ENCODE results near the gene RPLP2.
A peak's percentile ranks its signal among the peaks of the same experiment; 100 is the strongest.

Gene RPLP2

GRCh38 chr11:803770-804598 is 5.8 kb upstream of the RPLP2 start:
- no peak for DNase-seq (ENCODE audit: low read depth in 2 of 2)

DNA sequence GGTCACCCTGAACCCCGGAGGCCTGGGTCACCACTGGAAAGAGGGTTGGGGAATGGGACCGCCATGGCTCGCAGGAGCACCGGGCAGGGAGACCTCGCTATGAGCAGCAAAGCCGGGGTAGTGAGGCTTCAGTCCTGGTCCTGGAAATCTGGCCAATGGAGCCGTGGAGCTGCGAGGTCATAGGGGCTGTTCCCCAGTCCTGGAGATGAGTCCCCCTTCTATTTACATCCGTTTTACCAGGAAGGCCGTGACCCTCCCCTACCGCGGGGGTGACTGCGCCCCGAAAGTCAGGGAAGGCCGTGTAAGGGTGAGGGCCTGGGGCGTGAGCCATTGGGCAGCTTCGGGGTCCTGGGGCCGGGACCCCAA is 5.2 kb upstream of the RPLP2 start:
- DNase-seq (ENCODE audit: low read depth in 2 of 2) = no peak

GRCh38 chr11:808427-809286 is 1.1 kb upstream of the RPLP2 start:
- DNase-seq (ENCODE audit: low read depth in 2 of 2) = no peak

DNA sequence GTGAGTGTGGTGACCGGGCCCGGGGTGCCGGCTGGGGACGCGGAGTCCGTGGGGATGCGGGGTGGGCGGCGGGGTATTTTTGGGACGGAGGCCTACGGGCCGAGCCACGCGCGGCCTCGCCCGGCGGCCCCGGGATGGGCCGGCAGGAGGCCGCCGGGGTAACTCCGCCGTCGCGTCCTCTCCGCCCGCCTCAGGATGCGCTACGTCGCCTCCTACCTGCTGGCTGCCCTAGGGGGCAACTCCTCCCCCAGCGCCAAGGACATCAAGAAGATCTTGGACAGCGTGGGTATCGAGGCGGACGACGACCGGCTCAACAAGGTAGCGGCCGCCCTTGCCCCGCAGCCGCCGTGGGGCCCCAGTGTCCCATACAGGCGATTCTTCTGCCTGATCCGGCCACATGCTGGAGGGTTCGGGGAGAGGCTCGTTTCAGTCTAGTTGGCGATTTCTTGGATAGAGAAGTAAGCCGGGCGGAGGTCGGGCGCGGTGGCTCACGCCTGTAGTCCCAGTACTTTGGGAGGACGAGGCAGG is 337 bp downstream of the RPLP2 start:
- no peak for DNase-seq (ENCODE audit: low read depth in 2 of 2)

GRCh38 chr11:811446-812245 is 1.9 kb downstream of the RPLP2 start:
- DNase-seq (ENCODE audit: low read depth in 2 of 2) = no peak

- DNase-seq (ENCODE audit: low read depth in 2 of 2) = no peak
Observed at GRCh38 chr11:812390-812789, 2.6 kb downstream of the RPLP2 start.

DNA sequence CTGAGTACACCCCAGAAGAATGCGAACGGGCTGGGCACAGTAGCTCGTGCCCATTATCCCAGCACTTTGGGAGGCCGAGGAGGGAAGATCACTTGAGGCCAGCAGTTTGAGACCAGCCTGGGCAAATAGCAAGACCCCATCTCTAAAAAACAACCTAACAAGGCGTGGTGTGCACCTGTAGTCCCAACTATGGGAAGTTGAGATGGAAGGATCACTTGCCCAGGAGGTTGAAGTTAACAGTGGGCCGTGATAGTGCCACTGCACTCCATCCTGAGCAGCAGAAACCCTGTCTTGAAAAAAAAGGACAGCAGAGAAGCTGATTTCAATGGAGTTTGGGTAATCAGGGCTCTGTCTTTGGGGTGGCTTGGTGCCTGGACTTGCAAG is 3.3 kb downstream of the RPLP2 start:
- DNase-seq (ENCODE audit: low read depth in 2 of 2) = no peak

- no peak for DNase-seq (ENCODE audit: low read depth in 2 of 2)
Observed at GRCh38 chr11:813456-814096, 3.8 kb downstream of the RPLP2 start.

- no peak for DNase-seq (ENCODE audit: low read depth in 2 of 2)
Observed at GRCh38 chr11:815675-816432, 6.1 kb downstream of the RPLP2 start.

DNA sequence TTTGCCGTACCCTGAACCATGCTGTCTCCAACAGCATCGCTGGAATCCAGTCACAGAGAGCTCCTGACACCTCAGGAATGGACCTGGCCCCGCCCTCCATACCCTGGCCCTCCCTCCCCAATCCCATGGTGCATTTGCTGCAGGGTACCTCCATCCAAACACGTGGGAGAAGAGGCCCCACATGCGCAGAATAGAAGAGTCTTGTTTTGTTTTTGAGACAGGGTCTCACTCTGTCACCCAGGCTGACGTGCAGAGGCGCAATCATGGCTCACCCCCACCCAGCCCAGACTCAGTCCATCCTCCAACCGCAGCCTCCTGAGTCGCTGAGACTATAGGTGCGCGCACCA is 6.6 kb downstream of the RPLP2 start:
- no peak for DNase-seq (ENCODE audit: low read depth in 2 of 2)

DNA sequence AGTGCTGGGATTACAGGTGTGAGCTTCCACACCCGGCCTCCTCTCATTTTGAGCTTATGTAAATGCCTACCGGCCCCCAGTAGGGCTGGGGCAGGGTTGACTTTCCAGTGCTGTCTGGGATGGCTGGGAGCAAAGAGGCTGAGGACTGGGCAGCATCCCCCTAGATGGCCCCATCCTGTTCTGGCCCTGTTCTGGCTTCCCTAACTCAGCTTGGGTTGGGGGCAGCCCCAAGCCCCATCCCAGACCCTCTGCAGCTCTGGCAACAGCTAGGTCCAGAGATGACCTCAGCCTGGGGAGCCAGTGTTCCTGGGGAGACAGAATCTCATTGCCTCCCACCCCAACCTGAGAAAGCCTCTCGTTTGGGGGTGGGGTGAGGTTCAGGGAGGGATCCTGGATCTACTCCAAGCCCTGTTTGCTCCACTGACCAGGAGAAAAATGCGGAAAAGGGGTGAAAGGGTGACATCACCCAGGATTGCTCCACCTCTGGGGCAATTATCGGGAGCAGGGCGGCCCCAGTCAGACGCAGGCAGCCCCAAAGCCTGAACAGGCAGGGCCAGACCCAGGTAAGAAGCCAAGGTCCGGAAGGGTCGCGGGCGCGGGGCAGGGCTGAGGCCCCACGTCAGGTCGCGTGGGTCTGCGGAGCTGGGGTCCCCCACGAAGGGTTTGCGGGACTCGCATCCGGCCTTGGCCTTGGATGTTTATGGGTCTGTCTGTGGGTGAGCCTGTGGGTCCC is 8.8 kb downstream of the RPLP2 start, which contains the start of gene PNPLA2:
TSS of gene PNPLA2 (plus strand) at position 519 of the 733 bp plus-strand sequence. CDS start 805 bp downstream, outside the sequence.
- DNase-seq (ENCODE audit: low read depth in 2 of 2) = no peak

DNA sequence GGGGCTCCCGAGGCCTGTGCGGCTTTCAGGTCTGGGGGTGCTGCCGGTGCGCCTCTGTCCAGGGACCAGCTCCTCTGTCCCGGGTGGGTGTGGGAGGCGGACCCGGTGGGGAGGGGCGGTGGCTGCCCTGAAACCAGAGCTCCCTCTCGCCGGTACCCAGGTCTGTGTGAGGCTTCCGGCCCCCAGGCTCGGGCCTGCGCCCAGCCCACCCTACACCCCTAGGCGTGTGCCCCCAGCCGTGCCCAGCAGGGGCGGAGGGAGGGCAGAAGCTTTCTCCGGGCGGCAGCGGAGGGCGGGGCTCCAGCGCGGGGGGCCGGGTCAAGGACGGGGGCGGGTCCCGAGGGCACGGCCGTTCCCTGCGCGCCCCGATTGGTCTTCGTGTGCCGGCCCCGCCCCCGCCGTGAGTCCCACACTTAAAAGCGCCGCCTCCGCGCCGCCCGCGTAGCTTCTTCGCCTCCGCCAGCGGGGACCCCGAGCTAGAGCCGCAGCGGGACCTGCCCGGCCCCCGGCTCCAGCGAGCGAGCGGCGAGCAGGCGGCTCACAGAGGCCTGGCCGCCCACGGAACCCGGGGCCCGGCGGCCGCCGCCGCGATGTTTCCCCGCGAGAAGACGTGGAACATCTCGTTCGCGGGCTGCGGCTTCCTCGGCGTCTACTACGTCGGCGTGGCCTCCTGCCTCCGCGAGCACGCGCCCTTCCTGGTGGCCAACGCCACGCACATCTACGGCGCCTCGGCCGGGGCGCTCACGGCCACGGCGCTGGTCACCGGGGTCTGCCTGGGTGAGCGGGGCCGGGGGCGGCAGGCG is 9.6 kb downstream of the RPLP2 start:
- peak; percentile 47 to 64 for DNase-seq (ENCODE audit: low read depth in 2 of 2)

GRCh38 chr11:819943-820649 is 10.3 kb downstream of the RPLP2 start:
- no peak for DNase-seq (ENCODE audit: low read depth in 2 of 2)

- no peak for DNase-seq (ENCODE audit: low read depth in 2 of 2)
Observed at GRCh38 chr11:820655-821511, 11.1 kb downstream of the RPLP2 start.

- no peak for DNase-seq (ENCODE audit: low read depth in 2 of 2)
Observed at GRCh38 chr11:821512-822371, 12.0 kb downstream of the RPLP2 start.

- no peak for DNase-seq (ENCODE audit: low read depth in 2 of 2)
Observed at GRCh38 chr11:823441-824291, 13.9 kb downstream of the RPLP2 start.
